NCI-H2107 treated with DMSO at 0.1 percent for 48 hours (cell line): ENCODE data around the gene NFATC3.
"Not testable (repeated sequence)": the region's sequence is repeated elsewhere in the genome, so short reads cannot be mapped to it uniquely, and the experiment has no call there.

Source experiments
- DNase-seq: peaks from one replicate; lab custom pipeline; 2025; ENCODE audit not compliant: unreplicated experiment; lab: John Stamatoyannopoulos, UW

NFATC3 gene

DNA sequence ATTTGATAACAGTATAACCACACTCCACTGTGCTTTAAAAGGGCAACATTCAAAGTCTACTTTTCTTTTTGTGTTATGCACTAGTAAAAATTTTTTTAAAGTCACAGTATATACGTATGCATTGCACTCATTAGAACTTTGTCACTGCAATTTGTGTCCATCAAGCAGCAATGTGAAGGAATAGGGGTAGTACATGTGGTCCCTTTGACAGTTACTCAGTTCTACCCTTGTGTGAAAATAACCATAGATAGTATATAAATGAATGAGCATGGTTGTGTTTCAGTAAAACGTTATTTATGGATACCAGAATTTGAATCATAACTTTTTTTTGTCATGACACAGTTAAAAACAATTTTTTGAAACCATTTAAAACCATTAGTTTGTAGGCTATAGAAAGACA lies 30.7 kb downstream of the NFATC3 start:
- DNase-seq = no peak

DNA sequence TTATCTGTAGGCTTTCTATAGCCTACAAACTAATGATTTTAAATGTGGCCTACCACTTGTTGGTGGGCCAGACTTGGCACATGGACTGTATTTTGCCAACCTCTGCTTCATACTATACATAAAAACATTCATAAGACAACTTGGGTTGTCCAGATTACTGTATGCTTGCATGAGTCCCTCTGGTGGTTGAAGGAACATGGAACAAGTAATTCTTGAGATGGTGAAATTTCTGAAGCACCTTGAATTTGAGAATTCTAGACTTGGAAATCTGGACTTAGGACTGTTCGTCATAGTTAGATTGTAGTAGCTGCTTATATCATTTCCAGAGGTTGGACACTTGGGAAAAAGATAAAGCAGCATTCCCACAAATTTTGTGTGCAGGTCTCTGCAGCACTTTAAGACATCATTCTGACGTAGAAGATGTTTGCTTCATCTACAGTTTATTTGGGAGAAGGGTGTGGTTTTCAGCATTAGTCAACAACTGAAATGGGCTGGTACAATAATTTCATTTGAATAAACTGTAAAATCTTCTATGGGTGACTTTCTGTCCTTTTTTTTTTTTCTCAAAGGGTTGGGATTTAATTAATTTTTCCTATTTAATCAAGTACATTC lies 31.2 kb downstream of the NFATC3 start:
- DNase-seq = no peak

DNA sequence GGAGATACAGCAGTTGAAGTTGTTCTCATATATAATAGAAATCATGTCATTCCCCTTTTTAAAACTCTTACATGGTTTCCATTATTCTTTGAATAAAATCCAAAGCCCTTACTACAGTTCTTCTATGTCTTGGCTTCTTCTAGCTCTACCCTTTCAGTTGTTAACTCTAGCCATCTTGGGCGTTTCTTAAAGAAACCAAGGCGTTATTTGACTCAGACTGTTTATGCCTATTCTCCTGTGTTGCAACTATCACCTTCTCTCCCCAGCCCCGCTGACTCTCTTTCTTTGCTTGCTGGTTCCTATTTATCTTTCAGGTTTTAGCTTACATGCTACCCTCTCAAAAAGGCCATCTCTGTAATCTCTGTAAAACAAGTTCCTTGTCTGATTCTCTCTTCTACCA lies 32.7 kb downstream of the NFATC3 start:
- no peak for DNase-seq

DNA sequence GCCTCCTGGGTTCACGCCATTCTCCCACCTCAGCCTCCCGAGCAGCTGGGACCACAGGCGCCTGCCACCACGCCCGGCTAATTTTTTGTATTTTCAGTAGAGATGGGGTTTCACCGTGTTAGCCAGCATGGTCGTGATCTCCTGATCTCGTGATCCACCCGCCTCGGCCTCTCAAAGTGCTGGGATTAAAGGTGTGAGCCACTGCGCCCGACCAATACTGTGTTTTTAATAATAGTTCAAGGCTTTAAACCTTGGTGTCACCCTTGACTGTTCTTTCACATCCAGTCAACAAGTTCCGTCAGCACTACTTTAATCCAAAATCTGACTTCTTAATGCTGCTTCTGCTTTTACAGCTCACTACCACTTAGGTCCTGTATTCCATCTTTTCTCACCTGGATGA lies 33.8 kb downstream of the NFATC3 start:
- DNase-seq = not testable (repeated sequence)

DNA sequence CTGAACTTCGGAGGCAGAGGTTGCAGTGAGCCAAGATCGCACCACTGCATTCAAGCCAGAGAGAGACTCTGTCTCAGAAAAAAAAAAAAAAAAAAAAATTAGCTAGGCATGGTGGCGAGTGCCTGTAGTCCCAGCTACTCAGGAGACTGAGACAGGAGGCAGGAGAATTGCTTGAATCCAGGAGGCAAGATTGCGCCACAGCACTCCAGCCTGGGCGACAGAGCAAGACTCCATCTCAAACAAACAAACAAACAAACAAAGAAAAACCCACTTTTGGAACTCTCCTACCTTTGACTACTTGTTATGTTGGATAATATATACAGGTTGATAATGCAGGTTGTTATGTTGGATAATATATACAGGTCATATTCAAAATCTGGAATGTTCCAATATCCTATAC lies 35.3 kb downstream of the NFATC3 start:
- DNase-seq = not testable (repeated sequence)

DNA sequence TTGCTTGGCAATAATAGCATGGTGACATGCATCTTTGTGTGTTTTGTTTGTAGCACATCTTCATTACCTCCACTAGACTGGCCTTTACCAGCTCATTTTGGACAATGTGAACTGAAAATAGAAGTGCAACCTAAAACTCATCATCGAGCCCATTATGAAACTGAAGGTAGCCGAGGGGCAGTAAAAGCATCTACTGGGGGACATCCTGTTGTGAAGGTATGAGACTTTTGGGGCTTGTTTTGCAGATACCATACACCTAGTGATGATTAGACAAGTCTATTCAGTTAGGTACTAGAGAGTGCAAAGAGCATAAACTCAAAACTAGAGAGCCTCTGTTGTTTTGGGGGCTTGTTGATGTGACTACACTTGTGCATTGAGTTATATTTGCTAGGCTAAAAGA lies 41.2 kb downstream of the NFATC3 start:
- DNase-seq = no peak

DNA sequence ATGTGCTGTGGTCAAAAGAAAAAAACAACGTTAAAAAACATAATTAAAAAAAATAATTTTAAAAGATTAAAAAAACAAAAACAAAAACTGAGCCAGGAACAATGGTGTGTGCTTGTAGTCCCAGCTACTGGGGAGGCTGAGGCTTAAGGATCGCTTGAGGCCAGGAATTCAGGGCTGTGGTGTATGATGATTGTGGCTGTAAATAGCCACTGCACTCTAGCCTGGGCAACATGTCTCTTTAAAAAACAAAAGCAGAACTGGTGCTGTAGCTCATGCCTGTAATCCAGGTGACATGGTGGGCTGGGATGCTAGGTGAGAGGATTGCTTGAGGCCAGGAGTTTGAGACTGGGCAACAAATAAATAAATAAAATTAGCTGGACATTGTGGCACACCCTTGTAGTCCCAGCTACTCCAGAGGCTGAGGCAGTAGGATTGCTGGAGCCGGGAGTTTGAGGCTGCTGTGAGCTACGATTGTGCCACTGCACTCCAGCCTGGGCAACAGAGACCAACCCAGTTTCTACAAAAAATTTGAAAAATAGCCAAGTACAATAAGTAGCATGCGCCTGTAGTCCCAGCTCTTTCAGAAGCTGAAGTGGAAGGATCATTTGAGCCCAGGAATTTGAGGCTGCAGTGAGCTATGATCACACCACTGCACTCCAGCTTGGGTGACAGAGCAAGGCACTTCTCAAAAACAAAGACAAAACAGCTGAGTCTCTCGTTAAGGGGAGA lies 43.6 kb downstream of the NFATC3 start:
- no peak for DNase-seq

DNA sequence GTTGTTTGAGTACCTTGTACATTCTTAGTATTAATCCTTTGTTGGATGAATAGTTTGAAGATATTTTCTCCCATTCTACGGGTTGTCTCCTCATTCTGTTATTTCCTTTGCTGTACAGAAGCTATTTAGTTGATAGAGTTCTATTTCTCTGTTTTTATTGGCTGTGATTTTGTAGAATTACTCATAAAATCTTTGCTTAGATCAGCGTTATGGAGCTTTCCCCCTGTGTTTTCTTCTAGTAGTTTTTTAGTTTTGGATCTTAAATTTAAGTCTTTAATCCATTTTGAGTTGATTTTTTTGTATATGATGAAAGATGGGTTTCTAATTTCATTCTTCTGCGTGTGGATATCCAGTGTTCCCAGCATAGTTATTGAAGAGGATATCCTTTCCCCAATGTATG lies 45.4 kb downstream of the NFATC3 start:
- DNase-seq = no peak

DNA sequence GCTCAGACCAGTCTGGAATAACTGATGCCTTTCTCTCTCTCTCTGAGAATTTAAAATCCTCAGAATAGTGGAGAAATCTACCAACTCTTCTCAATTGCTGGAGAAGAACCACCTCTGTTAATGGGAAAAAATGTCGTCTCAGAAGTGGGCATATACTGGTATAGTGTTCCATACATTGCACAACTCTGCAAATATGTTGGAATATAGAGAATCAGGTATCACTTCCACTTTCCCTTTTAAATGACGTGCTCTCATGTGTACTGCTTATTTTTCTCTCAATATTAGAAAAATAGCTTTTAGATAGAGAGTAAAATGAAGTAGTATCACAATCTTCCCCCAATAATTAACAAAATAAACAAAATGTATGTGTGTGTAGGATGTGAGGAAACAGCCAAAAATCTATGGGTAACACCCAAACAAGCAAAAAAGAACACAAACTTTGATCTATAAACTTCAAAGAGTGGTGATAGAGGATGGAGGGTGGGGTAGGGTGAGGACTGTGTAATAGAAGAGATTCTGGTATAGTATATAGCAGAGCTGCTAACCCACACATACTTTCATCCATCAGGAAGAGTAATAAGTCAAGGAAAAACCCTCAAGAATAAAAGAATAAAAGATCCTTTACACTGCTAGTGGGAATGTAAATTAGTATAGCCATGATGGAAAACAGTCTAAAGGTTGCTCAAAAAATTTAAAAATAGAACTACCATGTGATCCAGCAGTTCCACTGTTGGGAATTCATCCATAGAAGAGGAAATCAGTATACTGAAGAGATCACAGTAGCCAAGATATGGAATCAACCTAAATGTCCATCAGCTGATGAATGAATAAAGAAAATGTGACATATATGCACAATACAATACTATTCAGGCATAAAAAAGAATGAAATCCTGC lies 46.9 kb downstream of the NFATC3 start:
- no peak for DNase-seq

DNA sequence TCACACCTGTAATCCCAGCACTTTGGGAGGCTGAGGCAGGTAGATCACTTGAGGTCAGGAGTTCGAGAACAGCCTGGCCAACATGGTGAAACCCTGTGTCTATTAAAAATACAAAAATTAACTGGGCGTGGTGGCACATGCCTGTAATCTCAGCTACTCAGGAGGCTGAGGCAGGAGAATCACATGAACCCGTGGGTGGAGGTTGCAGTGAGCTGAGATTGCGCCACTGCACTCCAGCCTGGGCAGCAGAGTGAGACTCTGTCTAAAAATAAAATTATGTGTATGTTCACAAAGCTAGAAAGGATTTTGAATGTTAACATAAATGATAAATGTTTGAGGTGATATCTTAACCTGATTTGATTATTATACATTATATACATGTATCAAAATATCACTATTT lies 47.8 kb downstream of the NFATC3 start:
- DNase-seq = not testable (repeated sequence)

DNA sequence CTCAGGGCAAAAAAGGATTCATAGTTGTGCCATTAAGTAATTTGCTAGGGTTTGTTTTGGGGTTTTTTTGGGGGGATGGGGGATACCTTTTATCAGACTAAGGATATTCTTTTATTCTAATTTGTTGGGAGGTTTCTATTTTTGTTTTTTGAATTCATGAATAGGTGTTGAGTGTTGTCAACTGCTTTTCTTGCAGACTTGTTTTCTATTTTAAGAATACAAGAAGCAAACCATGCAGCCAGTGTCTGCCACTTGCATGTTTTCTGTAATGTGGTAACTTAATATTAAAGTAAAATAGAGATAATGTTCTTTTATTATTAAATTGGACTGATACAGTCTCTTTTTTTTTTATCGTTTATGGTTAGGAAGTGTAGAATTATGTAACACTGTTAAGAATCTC lies 49.5 kb downstream of the NFATC3 start:
- no peak for DNase-seq

DNA sequence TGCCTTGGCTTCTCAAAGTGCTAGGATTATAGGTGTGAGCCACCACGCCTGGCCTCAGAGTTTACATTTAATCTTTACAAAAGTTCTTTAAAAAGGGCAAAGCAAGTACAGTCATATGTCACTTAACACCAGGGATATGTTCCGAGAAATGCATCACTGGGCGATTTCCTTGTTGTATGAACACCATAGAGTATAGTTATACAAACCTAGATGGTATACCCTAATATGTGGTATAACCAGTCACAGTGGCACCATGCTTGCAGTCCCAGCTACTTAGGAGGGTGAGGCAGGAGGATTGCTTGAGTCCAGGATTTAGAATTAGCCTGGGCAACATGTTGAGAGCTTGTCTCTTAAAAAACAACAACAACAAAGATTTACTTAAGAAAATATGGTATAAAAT lies 51.3 kb downstream of the NFATC3 start:
- no peak for DNase-seq

DNA sequence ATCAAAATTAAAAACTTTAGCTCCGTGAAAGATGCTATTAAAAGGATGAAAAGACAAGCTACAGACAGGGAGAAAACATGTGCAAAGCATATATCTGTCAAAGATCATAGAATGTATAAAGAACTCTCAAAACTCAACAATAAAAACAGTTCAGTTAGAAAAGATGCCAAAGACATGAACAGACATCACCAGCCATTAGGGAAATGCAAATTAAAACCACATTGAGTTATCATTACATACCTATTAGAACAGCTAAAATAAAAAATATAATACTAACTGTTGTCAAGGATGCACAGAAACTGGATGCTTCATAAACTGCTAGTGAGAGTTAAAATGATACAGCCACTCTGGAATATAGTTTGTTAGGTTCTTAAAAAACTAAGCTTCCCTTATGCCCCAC lies 58.8 kb downstream of the NFATC3 start:
- DNase-seq = no peak

DNA sequence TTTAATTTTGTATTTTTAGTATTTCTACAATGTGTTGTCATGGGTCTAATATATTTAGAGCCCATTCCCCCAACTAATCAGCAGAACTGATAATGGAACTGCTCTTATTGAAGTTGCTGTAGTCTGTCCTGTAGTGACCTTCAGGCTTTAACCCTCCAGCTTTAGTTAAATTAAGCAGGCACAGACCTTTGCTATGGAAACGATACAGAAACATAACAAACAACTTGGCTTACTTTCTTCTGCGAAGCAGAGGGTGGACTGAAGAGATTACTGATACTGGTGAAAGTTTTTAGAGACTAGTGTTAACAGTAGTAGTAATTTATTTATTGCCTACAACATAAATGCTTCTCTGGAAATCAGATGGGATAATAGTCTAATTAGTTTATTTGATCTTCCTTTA lies 61.4 kb downstream of the NFATC3 start:
- DNase-seq = no peak

DNA sequence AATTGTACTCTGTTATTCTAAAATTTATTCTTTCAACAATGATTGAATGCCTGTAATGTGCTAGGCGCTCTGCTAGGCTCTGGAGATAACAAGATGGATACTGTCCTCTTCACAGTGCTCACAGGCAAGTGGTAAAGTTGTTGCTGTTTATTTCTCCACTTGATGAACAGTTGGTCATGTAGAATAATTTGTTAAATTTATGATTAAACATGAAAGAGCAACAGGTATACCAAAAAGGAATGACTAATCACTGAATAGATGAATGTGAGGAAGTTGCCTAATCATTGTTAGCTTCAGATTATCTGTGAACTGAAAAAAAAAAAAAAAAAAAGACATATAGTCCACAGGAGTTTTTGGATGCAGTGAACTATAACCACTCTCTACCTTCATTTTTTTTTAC lies 62.3 kb downstream of the NFATC3 start:
- DNase-seq = no peak

DNA sequence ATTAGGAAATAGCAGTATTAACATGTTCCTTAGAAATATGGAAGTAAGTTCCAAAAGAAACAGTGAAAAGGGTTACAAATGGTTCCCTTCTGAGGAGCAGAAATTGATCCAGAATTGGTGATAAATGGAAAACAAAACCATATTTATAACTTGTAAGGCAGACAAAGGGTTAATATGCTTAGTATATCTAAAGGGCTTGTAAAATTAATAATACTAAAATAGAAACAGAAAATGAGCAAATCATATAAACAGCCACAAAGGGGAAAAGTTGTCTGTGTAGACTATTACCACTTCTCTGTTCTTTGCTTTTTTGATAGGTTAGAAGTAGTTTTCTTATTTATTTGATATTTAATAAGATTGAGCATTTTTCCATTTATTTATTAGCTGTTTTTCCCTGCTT lies 64.4 kb downstream of the NFATC3 start:
- no peak for DNase-seq

DNA sequence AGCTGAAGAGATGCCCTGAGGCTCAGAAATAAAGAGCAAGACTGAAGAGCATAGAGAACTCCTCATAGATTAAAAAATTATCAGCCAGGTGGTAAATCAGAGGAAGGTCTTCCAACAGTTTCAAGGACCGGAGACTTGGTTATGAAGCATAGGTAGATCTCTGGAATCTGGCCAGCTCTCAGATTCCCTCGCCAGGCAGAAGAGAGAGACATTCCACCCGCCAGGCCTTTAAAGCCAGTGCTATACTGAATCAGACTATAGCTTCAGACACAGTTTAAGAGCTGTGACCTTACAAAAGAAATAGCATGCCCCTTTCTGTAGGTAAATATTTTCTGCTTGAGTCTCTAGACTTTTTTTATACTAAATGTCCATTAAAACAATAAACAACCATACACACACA lies 70.3 kb downstream of the NFATC3 start:
- no peak for DNase-seq

DNA sequence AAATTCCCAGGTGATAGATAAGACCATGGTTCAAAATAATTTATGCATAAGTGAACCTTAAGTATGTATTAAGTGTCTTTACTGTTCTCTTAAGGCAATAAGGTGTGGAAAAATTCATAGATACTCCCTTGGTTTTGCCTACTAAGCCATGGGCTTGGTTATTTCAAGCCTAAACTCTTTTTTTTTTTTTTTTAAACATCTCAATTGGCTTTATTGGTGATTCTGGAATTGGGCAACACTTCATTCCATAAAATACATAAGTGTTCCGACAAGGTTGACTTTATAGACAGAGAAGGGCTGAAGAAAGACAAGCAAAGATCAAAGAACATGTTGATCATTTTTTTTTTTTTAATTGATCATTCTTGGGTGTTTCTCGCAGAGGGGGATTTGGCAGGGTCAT lies 77.2 kb downstream of the NFATC3 start:
- no peak for DNase-seq

DNA sequence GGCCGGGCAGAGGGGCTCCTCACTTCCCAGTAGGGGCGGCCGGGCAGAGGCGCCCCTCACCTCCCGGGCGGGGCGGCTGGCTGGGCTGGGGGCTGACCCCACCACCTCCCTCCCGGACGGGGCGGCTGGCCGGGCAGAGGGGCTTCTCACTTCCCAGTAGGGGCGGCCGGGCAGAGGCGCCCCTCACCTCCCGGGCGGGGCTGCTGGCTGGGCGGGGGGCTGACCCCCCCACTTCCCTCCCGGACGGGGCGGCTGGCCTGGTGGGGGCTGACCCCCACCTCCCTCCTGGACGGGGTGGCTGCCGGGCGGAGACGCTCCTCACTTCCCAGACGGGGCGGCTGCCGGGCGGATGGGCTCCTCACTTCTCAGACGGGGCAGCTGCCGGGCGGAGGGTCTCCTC lies 78.1 kb downstream of the NFATC3 start:
- DNase-seq = not testable (repeated sequence)

DNA sequence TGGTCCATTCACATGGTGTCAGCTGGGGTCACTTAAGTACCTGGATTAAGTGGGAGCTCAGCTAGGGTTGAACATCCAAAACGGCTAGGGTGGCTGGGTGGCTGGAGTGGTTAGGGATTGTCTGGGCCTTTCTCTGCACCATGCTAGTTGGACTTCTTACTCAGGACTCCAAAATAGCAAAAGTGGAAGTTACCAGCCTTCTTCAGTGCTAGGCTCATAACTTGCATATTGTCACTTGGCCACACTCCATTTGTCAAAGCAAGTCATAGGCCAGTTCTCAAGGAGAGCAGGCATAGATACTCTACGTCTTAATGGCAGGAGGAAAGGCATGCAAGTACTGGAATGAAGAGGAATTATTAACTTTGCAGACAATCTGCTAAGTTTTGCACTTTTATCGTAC lies 81.1 kb downstream of the NFATC3 start:
- DNase-seq = no peak

DNA sequence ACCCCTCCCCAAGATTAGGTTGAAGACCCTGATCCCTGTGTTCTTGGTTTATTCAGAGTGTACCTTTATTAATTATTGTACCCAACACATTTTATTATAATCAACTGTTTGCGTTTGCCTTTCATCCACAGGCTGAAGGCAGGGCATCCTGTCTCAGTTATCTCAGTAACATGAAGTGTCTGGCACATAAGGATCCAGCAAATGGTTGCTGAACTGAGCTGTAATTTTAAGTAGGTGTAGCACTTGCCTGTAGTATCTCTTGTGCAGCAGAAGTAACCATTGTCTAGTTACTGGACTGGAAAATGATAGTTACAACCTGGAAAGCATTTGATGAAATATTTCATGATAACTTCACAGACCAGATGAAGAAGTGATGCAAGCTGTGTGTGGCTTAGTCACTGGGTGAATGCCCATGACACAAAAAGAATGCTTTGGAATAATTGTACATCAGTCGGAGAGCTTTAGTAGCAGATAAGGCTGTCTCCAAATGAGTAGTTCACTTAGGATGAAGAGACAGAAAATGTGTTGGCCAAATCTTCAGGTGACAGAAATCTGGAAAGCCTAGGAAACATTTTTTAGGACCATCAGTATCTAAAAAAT lies 94.1 kb downstream of the NFATC3 start:
- DNase-seq = no peak

DNA sequence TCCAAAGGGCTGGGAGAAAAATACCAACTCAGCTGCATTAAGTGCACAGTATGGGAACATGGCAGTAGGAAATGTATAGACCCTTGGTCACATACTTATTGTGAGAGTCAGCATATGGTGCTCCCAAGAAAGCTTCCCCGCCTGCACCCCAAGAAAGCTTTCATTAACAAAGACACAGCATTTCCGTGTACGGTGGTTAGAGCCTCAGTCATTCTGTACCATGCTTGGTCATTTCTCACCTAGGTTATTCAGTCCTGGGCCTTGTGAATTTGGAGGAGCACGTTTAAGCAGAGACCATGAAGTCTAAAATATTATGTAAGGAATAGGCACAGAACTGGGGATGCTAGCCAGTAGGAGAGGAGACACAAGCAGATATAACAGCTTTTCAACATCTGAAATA lies 94.7 kb downstream of the NFATC3 start:
- DNase-seq = no peak
